Loucy (cell line): ENCODE results near the gene CACNA2D3.
A peak's percentile ranks its signal among the peaks of the same experiment; 100 is the strongest.

Experiments
- EZH2phosphoT487 ChIP-seq: fragments of 200-600 bp; IDR thresholded peaks from 2 replicates; pipeline ENCODE4 v1.6.1; 2018; ENCODE audit warnings: antibody characterized with exemption, mild to moderate bottlenecking, moderate library complexity, borderline replicate concordance
- TF ChIP-seq, protein P1 (sequence below): fragments of 200-600 bp; sonication (generic); conservative IDR thresholded peaks from 2 replicates; pipeline ENCODE4 v1.5.1; 2014; ENCODE audit warnings: mild to moderate bottlenecking, antibody characterized with exemption, low read length

DNA sequence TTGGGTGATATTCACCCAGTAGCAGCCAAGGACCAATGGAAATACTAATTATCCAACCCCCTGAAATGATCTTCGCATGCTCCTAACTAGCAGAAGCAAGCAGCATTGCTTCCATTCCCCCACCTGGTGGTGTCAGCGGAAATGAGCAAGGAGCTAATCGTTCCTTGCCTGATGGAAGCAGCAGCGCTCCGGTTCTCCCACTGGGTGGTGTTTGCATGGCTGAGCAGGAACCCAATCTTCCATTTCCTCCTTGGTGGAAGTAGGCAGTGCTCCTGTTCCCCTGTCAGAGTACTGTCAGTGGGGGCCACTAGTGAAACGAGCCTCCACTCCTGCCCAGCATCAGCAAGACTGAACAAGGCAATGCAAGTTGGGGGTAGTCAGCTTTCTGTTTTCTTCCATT is 311.5 kb downstream of the CACNA2D3 start:
- TF ChIP-seq, protein P1, sequence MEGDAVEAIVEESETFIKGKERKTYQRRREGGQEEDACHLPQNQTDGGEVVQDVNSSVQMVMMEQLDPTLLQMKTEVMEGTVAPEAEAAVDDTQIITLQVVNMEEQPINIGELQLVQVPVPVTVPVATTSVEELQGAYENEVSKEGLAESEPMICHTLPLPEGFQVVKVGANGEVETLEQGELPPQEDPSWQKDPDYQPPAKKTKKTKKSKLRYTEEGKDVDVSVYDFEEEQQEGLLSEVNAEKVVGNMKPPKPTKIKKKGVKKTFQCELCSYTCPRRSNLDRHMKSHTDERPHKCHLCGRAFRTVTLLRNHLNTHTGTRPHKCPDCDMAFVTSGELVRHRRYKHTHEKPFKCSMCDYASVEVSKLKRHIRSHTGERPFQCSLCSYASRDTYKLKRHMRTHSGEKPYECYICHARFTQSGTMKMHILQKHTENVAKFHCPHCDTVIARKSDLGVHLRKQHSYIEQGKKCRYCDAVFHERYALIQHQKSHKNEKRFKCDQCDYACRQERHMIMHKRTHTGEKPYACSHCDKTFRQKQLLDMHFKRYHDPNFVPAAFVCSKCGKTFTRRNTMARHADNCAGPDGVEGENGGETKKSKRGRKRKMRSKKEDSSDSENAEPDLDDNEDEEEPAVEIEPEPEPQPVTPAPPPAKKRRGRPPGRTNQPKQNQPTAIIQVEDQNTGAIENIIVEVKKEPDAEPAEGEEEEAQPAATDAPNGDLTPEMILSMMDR: peak; percentile 44
- no peak for TF ChIP-seq EZH2phosphoT487
